Endothelial cell of umbilical vein (primary cell): ENCODE data around the gene SQSTM1.

Experiments
- CTCF ChIP-seq, 2 donors: IDR thresholded peaks; 1 replicate in 1 of 2; 2 replicates in 1 of 2; pipeline ENCODE4 v1.5.1; 2011; ENCODE audit warnings: low read length in 2 of 2, mild to moderate bottlenecking in 2 of 2, moderate library complexity in 2 of 2, control low read depth in 1 of 2, inconsistent platforms in 1 of 2, low read depth in 1 of 2; ENCODE audit not compliant: insufficient read depth in 1 of 2; ENCODE audit errors: extremely low read depth in 1 of 2
- POLR2A ChIP-seq: IDR thresholded peaks from 2 replicates; pipeline ENCODE4 v1.6.1; 2012; ENCODE audit warnings: low read depth, mild to moderate bottlenecking, control low read depth, low read length

GRCh38 chr5:179878222-179879002 is 57.7 kb downstream of the SQSTM1 start:
- TF ChIP-seq POLR2A (no peak), CTCF (IDR thresholded peaks at IDR 0.05; ENCODE audit: extremely low read depth in 1 of 2, insufficient read depth in 1 of 2, low read depth in 1 of 2, low read length in 2 of 2) (no peak)
